H1 (cell line): ENCODE measurements around the gene RBFA. TPM values are rescaled to one million over a fixed set of nuclear protein-coding genes. Genes with fewer than 3 reads are reported as not detected.

Experiments used
- CTCF ChIA-PET: fragments of 300-600 bp; sonication (Branson Sonifier 250); formaldehyde crosslinking; loops from one replicate; lab custom pipeline; 2021; ENCODE audit not compliant: partially characterized antibody; lab: Charles Lee
- POLR2A ChIA-PET: fragments of 300-600 bp; sonication (Branson Sonifier 250); formaldehyde crosslinking; loops from one replicate; lab custom pipeline; 2021; ENCODE audit warnings: inconsistent platforms; ENCODE audit not compliant: partially characterized antibody; lab: Charles Lee
- DNase-seq, 2 experiments: peaks; one replicate each; pipeline versions ENCODE4 v3.0.0 to v3.0.0-alpha.2; 2010 to 2022; ENCODE audit warnings: low spot score in 2 of 2, low read depth in 1 of 2, mixed read lengths in 1 of 2
- FAIRE-seq: peaks from 2 replicates; lab custom pipeline; 2011; peaks lifted over from hg19 to GRCh38; lab: Jason Lieb, UNC
- H2AFZ ChIP-seq: 2 replicates; pipeline ENCODE4 v1.8.1; 2012; ENCODE audit warnings: low read length, inconsistent platforms
- H2AK5ac ChIP-seq: 2 replicates; pipeline ENCODE4 v1.6.1; 2013; ENCODE audit warnings: low read depth, low read length
- H2BK120ac ChIP-seq: replicated peaks from 2 replicates; pipeline ENCODE3; 2013; ENCODE audit warnings: low read depth, low read length, inconsistent platforms
- H2BK12ac ChIP-seq: 2 replicates; pipeline ENCODE4 v1.6.1; 2013; ENCODE audit warnings: low read depth, low read length
- H2BK15ac ChIP-seq: 2 replicates; pipeline ENCODE4 v1.6.1; 2013; ENCODE audit warnings: low read length
- H2BK20ac ChIP-seq: 2 replicates; pipeline ENCODE4 v1.6.1; 2013; ENCODE audit warnings: low read length
- H2BK5ac ChIP-seq: 2 replicates; pipeline ENCODE4 v1.6.1; 2013; ENCODE audit warnings: low read depth, low read length
- H3K14ac ChIP-seq: 2 replicates; pipeline ENCODE4 v1.6.1; 2013; ENCODE audit warnings: inconsistent platforms; ENCODE audit not compliant: insufficient read length
- H3K18ac ChIP-seq: 2 replicates; pipeline ENCODE4 v1.6.1; 2013; ENCODE audit warnings: low read length; ENCODE audit errors: extremely low read depth
- H3K23ac ChIP-seq: 2 replicates; pipeline ENCODE4 v1.6.1; 2013; ENCODE audit warnings: inconsistent platforms; ENCODE audit not compliant: insufficient read length
- H3K23me2 ChIP-seq: 2 replicates; pipeline ENCODE4 v1.6.1; 2013; ENCODE audit warnings: low read depth, low read length
- H3K27ac ChIP-seq: 2 replicates; pipeline ENCODE4 v1.6.1; 2011; ENCODE audit warnings: low read depth, low read length, inconsistent platforms
- H3K27me3 ChIP-seq, 4 experiments: replicated peaks in 1 of 4; 1 replicate in 1 of 4; 2 replicates in 3 of 4; pipeline versions ENCODE4 v1.6.1 to v1.8.1; 2011 to 2013; ENCODE audit warnings: low read length in 3 of 4, mild to moderate bottlenecking in 3 of 4, inconsistent platforms in 2 of 4, mixed read lengths in 2 of 4, moderate library complexity in 1 of 4; ENCODE audit not compliant: control insufficient read depth in 3 of 4, insufficient read depth in 3 of 4; ENCODE audit errors: extremely low read depth in 1 of 4
- H3K36me3 ChIP-seq, 4 experiments: 2 replicates each; pipeline versions ENCODE4 v1.6.1 to v1.8.1; 2011 to 2013; ENCODE audit warnings: mild to moderate bottlenecking in 4 of 4, low read length in 3 of 4, moderate library complexity in 2 of 4, control low read depth in 1 of 4, inconsistent platforms in 1 of 4; ENCODE audit not compliant: insufficient read depth in 4 of 4, control insufficient read depth in 2 of 4
- H3K4ac ChIP-seq: replicated peaks from 2 replicates; pipeline ENCODE3; 2013; ENCODE audit warnings: low read length, low read depth, mixed read lengths, inconsistent platforms; ENCODE audit not compliant: insufficient read length
- H3K4me1 ChIP-seq, 4 experiments: replicated peaks in 1 of 4; 1 replicate in 1 of 4; 2 replicates in 3 of 4; pipeline versions ENCODE4 v1.6.1 to v1.8.1; 2011 to 2013; ENCODE audit warnings: low read length in 3 of 4, inconsistent platforms in 2 of 4, mixed read lengths in 1 of 4; ENCODE audit not compliant: insufficient read depth in 4 of 4, control insufficient read depth in 3 of 4
- H3K4me2 ChIP-seq, 2 experiments: 2 replicates each; pipeline versions ENCODE4 v1.6.1 to v1.8.1; 2011 to 2013; ENCODE audit warnings: low read depth in 2 of 2, low read length in 2 of 2, control low read depth in 1 of 2, inconsistent platforms in 1 of 2, mild to moderate bottlenecking in 1 of 2; ENCODE audit not compliant: insufficient read depth in 1 of 2
- H3K4me3 ChIP-seq, 4 experiments: fragments of 200-600, 300-600 bp in 1 of 4; sonication (generic), shearing (Covaris generic), sonication (Bioruptor Twin) in 1 of 4; 2 replicates each; pipeline versions ENCODE4 v1.5.1 to v1.8.1; 2011 to 2016; ENCODE audit warnings: low read length in 4 of 4, low read depth in 3 of 4, control low read depth in 2 of 4, inconsistent platforms in 2 of 4, mild to moderate bottlenecking in 2 of 4, mixed read lengths in 1 of 4, moderate library complexity in 1 of 4; ENCODE audit not compliant: insufficient read depth in 2 of 4; ENCODE audit errors: extremely low read depth in 1 of 4
- H3K56ac ChIP-seq: replicated peaks from 2 replicates; pipeline ENCODE3; 2013; ENCODE audit warnings: low read depth, mild to moderate bottlenecking, mixed read lengths, low read length, inconsistent platforms; ENCODE audit not compliant: insufficient read length
- H3K79me1 ChIP-seq: 2 replicates; pipeline ENCODE4 v1.6.1; 2013; ENCODE audit warnings: low read depth, low read length, control low read depth
- H3K79me2 ChIP-seq, 2 experiments: 2 replicates each; pipeline versions ENCODE4 v1.6.1 to v1.8.1; 2012 to 2013; ENCODE audit warnings: low read length in 2 of 2, mild to moderate bottlenecking in 2 of 2, inconsistent platforms in 1 of 2; ENCODE audit not compliant: insufficient read depth in 2 of 2, control insufficient read depth in 1 of 2
- H3K9ac ChIP-seq, 4 experiments: replicated peaks in 1 of 4; 1 replicate in 1 of 4; 2 replicates in 3 of 4; pipeline versions ENCODE4 v1.6.1 to v1.8.1; 2011 to 2013; ENCODE audit warnings: low read depth in 3 of 4, low read length in 3 of 4, control low read depth in 2 of 4, mild to moderate bottlenecking in 2 of 4, moderate library complexity in 2 of 4, inconsistent platforms in 1 of 4; ENCODE audit errors: extremely low read depth in 1 of 4
- H3K9me3 ChIP-seq, 2 experiments: 2 replicates each; pipeline versions ENCODE4 v1.6.1 to v1.8.1; 2012 to 2013; ENCODE audit warnings: mild to moderate bottlenecking in 2 of 2, moderate library complexity in 2 of 2, control low read depth in 1 of 2, inconsistent platforms in 1 of 2, low read depth in 1 of 2, low read length in 1 of 2, mixed read lengths in 1 of 2; ENCODE audit not compliant: insufficient read depth in 2 of 2
- H4K20me1 ChIP-seq, 2 experiments: replicated peaks in 1 of 2; 2 replicates each; pipeline versions ENCODE3 to v1.8.1; 2011 to 2013; ENCODE audit warnings: inconsistent platforms in 2 of 2, low read length in 2 of 2, mild to moderate bottlenecking in 1 of 2; ENCODE audit not compliant: insufficient read depth in 2 of 2, control insufficient read depth in 1 of 2
- H4K5ac ChIP-seq: 2 replicates; pipeline ENCODE4 v1.6.1; 2013; ENCODE audit warnings: low read length, low read depth, mixed read lengths, inconsistent platforms; ENCODE audit not compliant: insufficient read length
- H4K8ac ChIP-seq: 2 replicates; pipeline ENCODE4 v1.8.0; 2013; ENCODE audit warnings: mild to moderate bottlenecking, moderate library complexity, low read length, inconsistent platforms; ENCODE audit not compliant: insufficient read depth; ENCODE audit errors: extremely low read depth
- H4K91ac ChIP-seq: replicated peaks from 2 replicates; pipeline ENCODE3; 2013; ENCODE audit warnings: low read length, mixed read lengths, inconsistent platforms; ENCODE audit not compliant: insufficient read length
- KDM4A ChIP-seq: IDR thresholded peaks from one replicate; pipeline ENCODE4 v1.7.1; 2012; ENCODE audit warnings: low read depth, mild to moderate bottlenecking, moderate library complexity, low read length, inconsistent platforms; ENCODE audit not compliant: severe bottlenecking
- WGBS, 2 experiments: shearing (Covaris generic) in 1 of 2; methylation state at CpG; one replicate each; pipeline versions ENCODE4 v1.1.6 to v1.1.7; 2013 to 2015; ENCODE audit warnings: low lambda C conversion rate in 2 of 2, mixed read lengths in 2 of 2, inconsistent platforms in 1 of 2, low coverage in 1 of 2, missing lambda C conversion rate in 1 of 2; ENCODE audit not compliant: insufficient replicate concordance in 2 of 2, insufficient coverage in 1 of 2, insufficient read length in 1 of 2; ENCODE audit errors: extremely low coverage in 1 of 2, missing lambda C conversion rate in 1 of 2; 5-methylcytosine and 5-hydroxymethylcytosine counted together
- polyA plus RNA-seq, 7 experiments: library from polyadenylated mRNA; depleted of rRNA in 3 of 7; stranded (reverse) in 5 of 7; unstranded in 2 of 7; fragments of >200 nt in 5 of 7; fragments of 200-250 nt in 2 of 7; gene quantifications; 1 replicate in 5 of 7; 2 replicates in 1 of 7; 4 replicates in 1 of 7; pipeline versions ENCODE4 v1.2.1 to v1.2.3, GENCODE V29; 2011 to 2013; ENCODE audit warnings: missing spikeins in 2 of 7, mixed read lengths in 2 of 7
- total RNA-seq: library from RNA; stranded (reverse); fragmentation: NEBNext Ultra II Directional; extraction: Animal tissue kit (Norgen Biotek cat#: 25700); gene quantifications from 2 replicates; pipeline ENCODE4 v1.2.1, GENCODE V29; 2021

The RBFA gene
- total and polyA plus RNA-seq, 2 of the 8 experiments (the other 6 are each of a cell fraction or from before 2014, with no cell fraction given), result 19.2 to 29.5 TPM

DNA sequence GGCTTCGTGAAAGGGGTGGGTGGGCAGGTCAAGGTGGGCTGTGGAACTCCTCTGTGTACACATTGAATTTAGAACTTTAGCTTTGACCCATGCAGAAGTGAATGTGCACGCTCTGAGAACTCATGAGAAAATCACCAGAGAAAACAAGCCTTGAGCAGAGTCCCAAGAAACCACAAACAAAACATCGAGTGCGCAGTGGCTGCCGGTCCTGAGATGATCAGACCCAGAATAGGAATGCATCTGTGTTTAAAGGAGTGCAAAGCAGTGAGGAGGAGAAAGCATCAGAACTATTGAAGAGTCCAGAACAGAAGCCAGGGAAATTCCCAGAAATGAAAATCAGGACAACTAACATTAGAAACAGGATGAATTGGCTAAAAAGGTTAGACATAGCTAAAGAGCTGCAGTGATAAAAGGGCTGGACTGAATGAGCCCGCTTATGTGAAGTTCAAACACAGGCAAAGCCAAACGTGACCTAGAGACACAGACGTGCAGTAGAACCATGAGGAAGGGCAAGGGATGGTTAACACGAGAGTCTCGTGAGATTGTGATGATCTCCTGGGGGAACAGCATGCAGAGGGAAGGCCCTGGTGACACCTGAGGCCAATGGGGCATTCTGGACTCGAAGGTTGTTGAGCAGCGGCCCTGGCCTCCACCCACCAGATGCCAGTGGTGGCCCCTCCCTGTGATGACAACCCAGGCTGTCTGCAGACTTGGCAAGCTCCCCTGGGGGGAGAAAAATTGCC is 29.5 kb upstream of the RBFA start:
- H3K18ac ChIP-seq, result no peak overlapping the region
- POLR2A ChIA-PET, result no interaction called here
- FAIRE-seq, result no peak

More for the DNA sequence above, 29.5 kb upstream of the RBFA start:
- Histone ChIP-seq H2BK120ac (no peak overlapping the region), H2AK5ac (no peak overlapping the region; the same call in 1 of the 2 replicates), H3K4me2 (no peak overlapping the region), H3K36me3 (no peaks in the 10 kb centered on the region), H3K56ac (no peak overlapping the region), H3K4me3 (no peak overlapping the region), H3K23ac (no peak overlapping the region), H2BK20ac (no peak overlapping the region), H3K79me1 (no peaks in the 10 kb centered on the region), H2BK12ac (no peak overlapping the region), H3K14ac (no peak overlapping the region), H3K9ac (no peak overlapping the region), H3K27ac (no peak overlapping the region), H2AFZ (no peak overlapping the region), H3K79me2 (no peaks in the 10 kb centered on the region), H3K4me1 (no peaks in the 10 kb centered on the region; a peak in 1 of 7 replicates), H2BK15ac (no peak overlapping the region), H3K9me3 (peaks cover 18 to 25% of the 10 kb centered on the region in 2 experiments), H4K20me1 (peaks cover 0 to 2% of the 10 kb centered on the region in 2 experiments), H3K4ac (no peak overlapping the region), H3K23me2 (no peaks in the 10 kb centered on the region), H4K91ac (no peak overlapping the region), H4K5ac (no peak overlapping the region), H4K8ac (no peak overlapping the region), H2BK5ac (no peak overlapping the region), H3K27me3 (no peaks in the 10 kb centered on the region)
- no peak for DNase-seq
- CTCF ChIA-PET, result interaction anchor here (1.1 to 1.4 kb wide), 2 partner anchors 11 to 44 kb away, joined by 3 read pairs; no protein-coding TSS in a partner anchor
- WGBS, 2 experiments, result 84% methylated on average over 12 of the region's 12 CpGs; no CpG with 5 or more reads in 1 of the 2 experiments
- TF ChIP-seq KDM4A, result no peak
